Activated T-cell treated with anti-CD3 and anti-CD28 coated beads, Interleukin-2, amount 50 U/mL, for 1 hour (primary cell): ENCODE measurements around the gene NAT14.
"Not testable (repeated sequence)": the region's sequence is repeated elsewhere in the genome, so short reads cannot be mapped to it uniquely, and the experiment has no call there.

Experiments
- DNase-seq: peaks from one replicate; pipeline ENCODE4 v3.0.0-alpha.2; 2020

NAT14 gene

GRCh38 chr19:55504252-55504603 is 19.2 kb downstream of the NAT14 start:
- no peak for DNase-seq

GRCh38 chr19:55504981-55505380 is 20.0 kb downstream of the NAT14 start:
- no peak for DNase-seq

- no peak for DNase-seq
These were observed 23.1 kb downstream of the NAT14 start for GRCh38 chr19:55508120-55508519.

GRCh38 chr19:55516878-55517620 is 32.1 kb downstream of the NAT14 start:
- DNase-seq, result peak; percentile 90

GRCh38 chr19:55519451-55520311 is 34.7 kb downstream of the NAT14 start:
- DNase-seq, result no peak

GRCh38 chr19:55520691-55521292 is 35.8 kb downstream of the NAT14 start:
- DNase-seq, result no peak

- no peak for DNase-seq
These were observed 40.5 kb downstream of the NAT14 start for GRCh38 chr19:55525289-55526101.

- no peak for DNase-seq
These were observed 41.5 kb downstream of the NAT14 start for GRCh38 chr19:55526216-55527196.

GRCh38 chr19:55527197-55528029 is 42.4 kb downstream of the NAT14 start:
- DNase-seq, result no peak

- DNase-seq, result no peak
These were observed 43.2 kb downstream of the NAT14 start for GRCh38 chr19:55528030-55528803.

GRCh38 chr19:55529636-55530234 is 44.7 kb downstream of the NAT14 start:
- DNase-seq, result no peak

GRCh38 chr19:55530996-55531395 is 46.0 kb downstream of the NAT14 start:
- no peak for DNase-seq

- DNase-seq, result not testable (repeated sequence)
These were observed 49.3 kb downstream of the NAT14 start for GRCh38 chr19:55534280-55534679.

GRCh38 chr19:55535173-55535964 is 50.4 kb downstream of the NAT14 start:
- no peak for DNase-seq

- DNase-seq, result no peak
These were observed 51.0 kb downstream of the NAT14 start for GRCh38 chr19:55535965-55536350.

GRCh38 chr19:55536366-55536765 is 51.4 kb downstream of the NAT14 start:
- no peak for DNase-seq
